ENCODE results near the gene RPGRIP1L. TPM values are rescaled to one million over a fixed set of nuclear protein-coding genes. Genes with fewer than 3 reads are reported as not detected.
A peak's percentile ranks its signal among the peaks of the same experiment; 100 is the strongest.

Gene RPGRIP1L
- total and polyA plus RNA-seq, 12 donors = 2.6 to 11.6 (median 6.6) TPM

DNA sequence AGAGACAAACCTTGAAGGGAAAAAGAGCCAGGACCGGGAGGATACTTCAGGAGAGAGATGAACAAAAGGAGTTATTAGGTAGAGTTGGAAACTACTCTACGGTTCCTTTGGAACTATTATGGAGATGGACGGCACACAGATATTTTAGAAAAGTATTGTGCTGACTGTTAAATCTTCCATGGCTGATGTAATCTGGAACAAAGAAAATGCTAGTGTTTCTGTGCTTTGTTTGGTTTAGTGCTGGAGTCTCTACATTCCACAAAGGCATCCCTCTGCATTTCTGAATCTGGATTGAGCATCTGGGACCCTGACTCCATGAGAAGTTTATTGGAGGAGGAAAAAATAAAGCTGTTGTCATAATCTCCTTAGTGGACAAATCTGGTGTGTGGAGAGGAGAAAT is 57.2 kb downstream of the RPGRIP1L start:
- intact Hi-C loops (cut with DNase I) = no loop called here
- Histone ChIP-seq H3K27ac (no peak overlapping the region), H3K36me3 (replicated peaks in 1 of 2) (no peaks in the 10 kb centered on the region), H3K4me3 (no peak overlapping the region), H3K9me3 (replicated peaks in 1 of 3) (peaks cover 0 to 9% (median 0%) of the 10 kb centered on the region in 3 donors), H3K27me3 (no peaks in the 10 kb centered on the region), H3K4me1 (replicated peaks in 1 of 2) (no peaks in the 10 kb centered on the region)
- WGBS, 4 donors = 91 to 98% (median 95%) methylated on average over 3 of the region's 3 CpGs
- no peak for DNase-seq
- no peak for TF ChIP-seq POLR2A (IDR thresholded peaks at IDR 0.05)
- TF ChIP-seq, protein P1, sequence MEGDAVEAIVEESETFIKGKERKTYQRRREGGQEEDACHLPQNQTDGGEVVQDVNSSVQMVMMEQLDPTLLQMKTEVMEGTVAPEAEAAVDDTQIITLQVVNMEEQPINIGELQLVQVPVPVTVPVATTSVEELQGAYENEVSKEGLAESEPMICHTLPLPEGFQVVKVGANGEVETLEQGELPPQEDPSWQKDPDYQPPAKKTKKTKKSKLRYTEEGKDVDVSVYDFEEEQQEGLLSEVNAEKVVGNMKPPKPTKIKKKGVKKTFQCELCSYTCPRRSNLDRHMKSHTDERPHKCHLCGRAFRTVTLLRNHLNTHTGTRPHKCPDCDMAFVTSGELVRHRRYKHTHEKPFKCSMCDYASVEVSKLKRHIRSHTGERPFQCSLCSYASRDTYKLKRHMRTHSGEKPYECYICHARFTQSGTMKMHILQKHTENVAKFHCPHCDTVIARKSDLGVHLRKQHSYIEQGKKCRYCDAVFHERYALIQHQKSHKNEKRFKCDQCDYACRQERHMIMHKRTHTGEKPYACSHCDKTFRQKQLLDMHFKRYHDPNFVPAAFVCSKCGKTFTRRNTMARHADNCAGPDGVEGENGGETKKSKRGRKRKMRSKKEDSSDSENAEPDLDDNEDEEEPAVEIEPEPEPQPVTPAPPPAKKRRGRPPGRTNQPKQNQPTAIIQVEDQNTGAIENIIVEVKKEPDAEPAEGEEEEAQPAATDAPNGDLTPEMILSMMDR (IDR thresholded peaks at IDR 0.05) = no peak

DNA sequence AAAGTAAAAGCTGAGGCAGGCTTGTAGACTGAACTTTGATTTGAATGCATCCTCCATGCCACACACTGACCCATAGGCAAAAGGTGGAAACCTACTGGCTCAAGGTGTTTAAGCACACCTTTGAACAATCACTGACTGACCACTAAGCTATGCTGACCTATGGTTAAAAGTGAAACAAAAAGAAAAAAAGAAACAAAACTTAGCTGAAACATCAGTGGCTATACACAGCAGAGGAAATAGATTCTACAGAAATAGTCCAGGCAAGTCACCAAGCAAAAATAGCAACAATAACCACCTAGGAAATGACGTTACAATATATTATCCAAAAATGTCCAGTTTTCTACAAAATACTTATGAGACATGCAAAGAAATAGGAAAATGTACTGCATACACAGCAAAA is 60.2 kb downstream of the RPGRIP1L start:
- DNase-seq = no peak
- Histone ChIP-seq H3K4me3 (no peak overlapping the region), H3K4me1 (replicated peaks in 1 of 2) (no peaks in the 10 kb centered on the region), H3K36me3 (replicated peaks in 1 of 2) (no peaks in the 10 kb centered on the region), H3K27ac (no peak overlapping the region), H3K9me3 (replicated peaks in 1 of 3) (peaks cover 0 to 9% (median 0%) of the 10 kb centered on the region in 3 donors), H3K27me3 (no peaks in the 10 kb centered on the region)
- intact Hi-C loops (cut with DNase I) = no loop called here
- 90 to 98% (median 92%) methylated on average over 1 of the region's 1 CpG for WGBS, 4 donors
- TF ChIP-seq POLR2A (IDR thresholded peaks at IDR 0.05) = no peak
- TF ChIP-seq, protein P1 (IDR thresholded peaks at IDR 0.05) = no peak

DNA sequence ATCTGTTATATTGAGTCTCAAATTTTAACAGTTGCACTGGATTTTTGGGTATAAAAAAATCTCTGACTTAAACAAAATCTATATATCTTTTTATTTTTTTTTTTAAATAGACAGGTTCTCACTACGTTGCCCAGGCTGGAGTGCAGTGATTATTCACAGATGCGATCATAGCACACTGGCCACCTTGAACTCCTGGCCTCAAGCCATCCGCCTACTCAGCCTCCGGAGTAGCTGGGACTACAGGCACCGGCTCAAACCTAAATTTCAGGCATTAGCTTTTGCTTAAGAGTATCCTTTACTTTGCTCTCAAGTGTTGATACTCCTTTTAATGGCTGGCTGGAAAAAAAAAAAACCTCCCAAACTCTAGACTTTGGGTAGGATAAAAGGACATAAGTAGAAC is 61.6 kb downstream of the RPGRIP1L start:
- intact Hi-C loops (cut with DNase I) = no loop called here
- 48 to 54% (median 51%) methylated on average over 5 of the region's 5 CpGs for WGBS, 4 donors
- Histone ChIP-seq H3K27me3 (no peaks in the 10 kb centered on the region), H3K36me3 (replicated peaks in 1 of 2) (no peaks in the 10 kb centered on the region), H3K27ac (no peak overlapping the region), H3K9me3 (replicated peaks in 1 of 3) (peaks cover 0 to 9% (median 0%) of the 10 kb centered on the region in 3 donors), H3K4me1 (replicated peaks in 1 of 2) (no peaks in the 10 kb centered on the region), H3K4me3 (no peak overlapping the region)
- TF ChIP-seq POLR2A (IDR thresholded peaks at IDR 0.05) = no peak
- TF ChIP-seq, protein P1 (IDR thresholded peaks at IDR 0.05) = no peak
- peak; percentile 56 to 73 (median 70) for DNase-seq

DNA sequence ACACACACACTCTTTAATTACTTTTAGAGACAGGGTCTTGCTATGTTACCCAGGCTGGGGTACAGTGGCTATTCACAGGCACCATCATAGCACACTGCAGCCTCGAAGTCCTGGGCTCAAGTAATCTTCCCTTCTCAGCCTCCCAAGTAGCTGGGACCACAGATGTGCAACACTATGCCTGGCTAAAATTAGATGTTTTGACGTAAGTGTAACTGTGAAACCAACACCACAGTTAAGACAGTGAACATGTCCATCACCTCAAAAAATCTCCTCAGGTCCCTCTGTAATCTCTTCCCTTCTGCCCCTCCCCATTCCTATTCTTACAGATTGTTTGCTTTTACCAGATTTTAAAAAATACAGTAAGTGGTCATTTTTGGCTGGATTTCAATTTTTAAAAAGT is 66.7 kb downstream of the RPGRIP1L start:
- Histone ChIP-seq H3K36me3 (replicated peaks in 1 of 2) (no peaks in the 10 kb centered on the region), H3K27ac (no peak overlapping the region), H3K27me3 (no peaks in the 10 kb centered on the region), H3K4me3 (no peak overlapping the region), H3K9me3 (replicated peaks in 1 of 3) (no peaks in the 10 kb centered on the region), H3K4me1 (replicated peaks in 1 of 2) (no peaks in the 10 kb centered on the region)
- TF ChIP-seq, protein P1 (IDR thresholded peaks at IDR 0.05) = no peak
- no peak for TF ChIP-seq POLR2A (IDR thresholded peaks at IDR 0.05)
- intact Hi-C loops (cut with DNase I) = no loop called here
- DNase-seq = no peak
- WGBS, 4 donors = 83 to 91% (median 89%) methylated on average over 1 to 2 of the region's 2 CpGs

All from adrenal gland (tissue), 12 donors.